DND-41 (cell line): ENCODE data around the gene CMTM3.

Source experiments
- ATAC-seq: fragments of 200-7000 bp; cut with Tn5 transposase; 3 replicates; pipeline ENCODE4 v1.9.1; 2021; ENCODE audit warnings: low read depth; ENCODE audit not compliant: insufficient read depth
- DNase-seq: peaks from one replicate; pipeline ENCODE4 v3.0.0-alpha.2; 2020
- H2AFZ ChIP-seq: 2 replicates; pipeline ENCODE4 v1.6.0; 2012; ENCODE audit warnings: low read depth, low read length
- H3K27ac ChIP-seq: 2 replicates; pipeline ENCODE4 v1.5.1; 2012; ENCODE audit warnings: low read length, inconsistent platforms
- H3K27me3 ChIP-seq: fragments of 200-600 bp; sonication (generic); 2 replicates; pipeline ENCODE4 v1.6.0; 2012; ENCODE audit warnings: low read length, mild to moderate bottlenecking, inconsistent platforms; ENCODE audit not compliant: insufficient read depth, poor library complexity
- H3K36me3 ChIP-seq: 2 replicates; pipeline ENCODE4 v1.5.1; 2012; ENCODE audit warnings: low read length, inconsistent platforms; ENCODE audit not compliant: insufficient read depth
- H3K4me1 ChIP-seq: 2 replicates; pipeline ENCODE4 v1.5.1; 2012; ENCODE audit warnings: mild to moderate bottlenecking, low read length; ENCODE audit not compliant: insufficient read depth
- H3K4me2 ChIP-seq: 2 replicates; pipeline ENCODE4 v1.6.0; 2012; ENCODE audit warnings: mild to moderate bottlenecking, moderate library complexity, low read length, inconsistent platforms; ENCODE audit not compliant: insufficient read depth
- H3K4me3 ChIP-seq, 2 experiments: fragments of 200-600 bp in 1 of 2; shearing (Covaris generic) in 1 of 2; 2 replicates each; pipeline ENCODE4 v1.5.1; 2012 to 2016; ENCODE audit warnings: inconsistent platforms in 2 of 2, low read length in 2 of 2, mild to moderate bottlenecking in 2 of 2, low read depth in 1 of 2, moderate library complexity in 1 of 2
- H3K79me2 ChIP-seq: 2 replicates; pipeline ENCODE4 v1.6.0; 2012; ENCODE audit warnings: low read length, inconsistent platforms; ENCODE audit not compliant: insufficient read depth
- H3K9ac ChIP-seq: 2 replicates; pipeline ENCODE4 v1.6.0; 2012; ENCODE audit warnings: low read depth, mild to moderate bottlenecking, inconsistent platforms, low read length, moderate library complexity
- H3K9me3 ChIP-seq: 2 replicates; pipeline ENCODE4 v1.5.1; 2012; ENCODE audit warnings: low read length, moderate library complexity, mild to moderate bottlenecking, inconsistent platforms; ENCODE audit not compliant: insufficient read depth, severe bottlenecking
- H4K20me1 ChIP-seq: 2 replicates; pipeline ENCODE4 v1.6.0; 2012; ENCODE audit warnings: low read length; ENCODE audit not compliant: insufficient read depth
- CTCF ChIP-seq: IDR thresholded peaks from 2 replicates; pipeline ENCODE4 v1.5.1; 2012; ENCODE audit warnings: borderline replicate concordance, low read length, moderate library complexity, mild to moderate bottlenecking; ENCODE audit not compliant: poor library complexity, severe bottlenecking; ENCODE audit errors: extremely low read depth
- EZH2 ChIP-seq: IDR thresholded peaks from 3 replicates; pipeline ENCODE4 v1.6.1; 2012; ENCODE audit warnings: borderline replicate concordance, low read depth, mild to moderate bottlenecking, moderate library complexity, low read length, inconsistent platforms; ENCODE audit not compliant: severe bottlenecking

The CMTM3 gene

DNA sequence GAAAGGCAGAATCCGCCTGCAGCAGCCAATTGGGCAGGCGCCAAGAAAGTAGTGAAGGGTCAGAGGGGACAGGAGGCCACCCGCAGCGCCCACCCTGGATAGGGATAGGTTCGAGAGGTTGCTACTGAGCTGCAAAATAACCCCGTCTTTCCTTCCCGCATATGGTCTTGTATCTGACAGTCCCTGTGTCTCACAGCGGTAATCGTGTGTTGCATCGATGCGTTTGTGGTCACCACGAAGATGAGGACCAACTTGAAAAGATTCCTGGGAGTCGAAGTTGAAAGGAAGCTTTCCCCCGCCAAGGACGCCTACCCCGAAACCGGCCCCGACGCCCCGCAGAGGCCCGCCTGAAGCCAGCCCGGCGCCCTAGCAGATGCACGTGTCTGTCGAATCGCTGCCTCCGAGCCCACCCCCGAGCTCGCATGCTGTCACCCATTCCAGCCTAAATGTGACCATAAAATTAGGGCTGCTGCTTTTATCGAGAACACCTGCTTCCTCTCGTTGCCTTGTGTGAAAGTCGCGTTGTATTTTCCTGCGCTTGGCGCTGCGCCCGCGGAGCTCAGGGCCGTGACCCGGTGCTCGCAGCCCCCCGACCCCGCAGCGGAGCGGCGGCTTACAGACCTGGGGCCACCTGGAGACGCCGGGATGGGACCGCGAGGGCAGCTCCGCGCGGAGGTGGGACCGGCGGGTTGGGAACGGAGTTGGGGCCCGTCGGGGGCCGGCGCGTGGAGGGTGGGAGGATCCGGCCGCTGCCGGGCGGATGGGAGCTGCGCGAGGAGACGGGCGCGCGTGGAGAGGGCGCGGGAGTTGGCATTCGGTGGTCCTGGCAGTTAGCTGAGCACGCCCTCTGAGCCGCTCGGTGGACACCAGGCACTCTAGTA, 25.6 kb upstream of the CMTM3 start, which contains the start of gene CMTM2:
TSS of gene CMTM2 (plus strand) at position 813 of the 881 bp plus-strand sequence. CDS start 145 bp downstream, outside the sequence.
- H3K4me2 ChIP-seq = no peak within 1 kb of the TSS
- no peak within 1 kb of the TSS for H3K27ac ChIP-seq
- no peaks in the 10 kb centered on the region for H3K79me2 ChIP-seq
- peak; percentile 38 for DNase-seq
- no peaks in the 10 kb centered on the region for H3K4me1 ChIP-seq
- H4K20me1 ChIP-seq = no peaks in the 10 kb centered on the region
- no peak within 1 kb of the TSS for H2AFZ ChIP-seq
- TF ChIP-seq CTCF = no peak
- TF ChIP-seq EZH2 = no peak
- H3K36me3 ChIP-seq = no peaks in the 10 kb centered on the region
- no peak within 1 kb of the TSS for H3K4me3 ChIP-seq
- H3K9me3 ChIP-seq = no peaks in the 10 kb centered on the region
- no peaks in the 10 kb centered on the region for H3K27me3 ChIP-seq
- ATAC-seq = peak; percentile 53
- no peak within 1 kb of the TSS for H3K9ac ChIP-seq

- TF ChIP-seq EZH2 = no peak
- TF ChIP-seq CTCF = no peak
- Histone ChIP-seq H3K27me3 (no peaks in the 10 kb centered on the region), H3K27ac (no peak overlapping the region), H2AFZ (no peak overlapping the region), H3K79me2 (no peaks in the 10 kb centered on the region), H3K9ac (no peak overlapping the region), H4K20me1 (no peaks in the 10 kb centered on the region), H3K36me3 (no peaks in the 10 kb centered on the region), H3K4me3 (no peak overlapping the region), H3K9me3 (no peaks in the 10 kb centered on the region), H3K4me2 (no peak overlapping the region), H3K4me1 (no peaks in the 10 kb centered on the region)
- DNase-seq (no peak), ATAC-seq (no peak)
These were observed 23.8 kb upstream of the CMTM3 start for GRCh38 chr16:66580605-66581209.

GRCh38 chr16:66581246-66581952, 23.1 kb upstream of the CMTM3 start:
- Histone ChIP-seq H3K4me1 (no peaks in the 10 kb centered on the region), H3K79me2 (no peaks in the 10 kb centered on the region), H3K4me2 (no peak overlapping the region), H3K36me3 (no peaks in the 10 kb centered on the region), H3K27ac (no peak overlapping the region), H3K27me3 (no peaks in the 10 kb centered on the region), H2AFZ (no peak overlapping the region), H3K9me3 (no peaks in the 10 kb centered on the region), H3K9ac (no peak overlapping the region), H4K20me1 (no peaks in the 10 kb centered on the region), H3K4me3 (no peak overlapping the region)
- ATAC-seq (no peak), DNase-seq (no peak)
- TF ChIP-seq CTCF (no peak), EZH2 (no peak)
